Endothelial cell of umbilical vein (primary cell): ENCODE results near the gene PAAF1. TPM values are rescaled to one million over a fixed set of nuclear protein-coding genes. Genes with fewer than 3 reads are reported as not detected.

ENCODE experiments used
- BruUV-seq: library from RNA; stranded (reverse); fragments of 400-500 nt; replicated peaks from 2 replicates; lab custom pipeline; 2021; lab: Mats Ljungman, UMichigan
- CTCF ChIA-PET: fragments of 300-600, 350-600 bp; sonication (Branson Sonifier 250); formaldehyde crosslinking; loops from one replicate; lab custom pipeline; 2021; ENCODE audit warnings: antibody characterized with exemption, inconsistent platforms; lab: Charles Lee
- POLR2A ChIA-PET: fragments of 300-600, 350-600 bp; sonication (Branson Sonifier 250); formaldehyde crosslinking; loops from one replicate; lab custom pipeline; 2021; ENCODE audit warnings: antibody characterized with exemption, inconsistent platforms; lab: Charles Lee
- DNase-seq: peaks from one replicate; pipeline ENCODE4 v3.0.0-alpha.2; 2011; ENCODE audit warnings: low read depth, low spot score
- FAIRE-seq: peaks from 2 replicates; lab custom pipeline; 2011; peaks lifted over from hg19 to GRCh38; lab: Jason Lieb, UNC
- H2AFZ ChIP-seq: 2 replicates; pipeline ENCODE4 v1.6.0; 2012; ENCODE audit warnings: low read depth, low read length, control low read depth, inconsistent platforms
- H3K27ac ChIP-seq: 2 replicates; pipeline ENCODE4 v1.5.1; 2011; ENCODE audit warnings: low read depth, mild to moderate bottlenecking, control low read depth, low read length, moderate library complexity; ENCODE audit not compliant: insufficient read depth
- H3K27me3 ChIP-seq, 2 experiments: 2 replicates each; pipeline versions ENCODE4 v1.6.0 to v1.6.1; 2011; ENCODE audit warnings: low read length in 2 of 2, mixed read lengths in 1 of 2; ENCODE audit not compliant: control insufficient read depth in 2 of 2, insufficient read depth in 2 of 2
- H3K36me3 ChIP-seq, 2 experiments: 2 replicates in 1 of 2; 3 replicates in 1 of 2; pipeline ENCODE4 v1.5.1; 2011; ENCODE audit warnings: low read length in 2 of 2, mild to moderate bottlenecking in 1 of 2, moderate library complexity in 1 of 2; ENCODE audit not compliant: control insufficient read depth in 2 of 2, insufficient read depth in 2 of 2; ENCODE audit errors: extremely low read depth in 1 of 2
- H3K4me1 ChIP-seq: 3 replicates; pipeline ENCODE4 v1.5.1; 2011; ENCODE audit warnings: mild to moderate bottlenecking, low read length; ENCODE audit not compliant: control insufficient read depth, insufficient read depth; ENCODE audit errors: extremely low read depth
- H3K4me2 ChIP-seq: 2 replicates; pipeline ENCODE4 v1.6.1; 2011; ENCODE audit warnings: low read length, control low read depth, mixed read lengths; ENCODE audit not compliant: insufficient read depth
- H3K4me3 ChIP-seq, 3 experiments: fragments of 200-600 bp in 1 of 3; sonication (generic), shearing (Covaris generic) in 1 of 3; replicated peaks in 1 of 3; 2 replicates each; pipeline ENCODE4 v1.5.1; 2011 to 2016; ENCODE audit warnings: control low read depth in 3 of 3, low read length in 3 of 3, mild to moderate bottlenecking in 2 of 3, inconsistent platforms in 1 of 3, low read depth in 1 of 3, moderate library complexity in 1 of 3; ENCODE audit not compliant: insufficient read depth in 1 of 3
- H3K79me2 ChIP-seq: 2 replicates; pipeline ENCODE4 v1.6.0; 2012; ENCODE audit warnings: low read length, inconsistent platforms; ENCODE audit not compliant: control insufficient read depth, insufficient read depth
- H3K9ac ChIP-seq: replicated peaks from 2 replicates; pipeline ENCODE3; 2011; ENCODE audit warnings: low read length, control low read depth; ENCODE audit not compliant: insufficient read depth; ENCODE audit errors: extremely low read depth
- H3K9me1 ChIP-seq: replicated peaks from 3 replicates; pipeline ENCODE4 v1.6.0; 2011; ENCODE audit warnings: mild to moderate bottlenecking, low read length; ENCODE audit not compliant: control insufficient read depth, insufficient read depth; ENCODE audit errors: extremely low read depth
- H3K9me3 ChIP-seq: replicated peaks from 2 replicates; pipeline ENCODE4 v1.5.1; 2012; ENCODE audit warnings: low read length, inconsistent platforms; ENCODE audit not compliant: control insufficient read depth, insufficient read depth
- H4K20me1 ChIP-seq: replicated peaks from 2 replicates; pipeline ENCODE3; 2011; ENCODE audit warnings: mild to moderate bottlenecking, low read length; ENCODE audit not compliant: control insufficient read depth, insufficient read depth; ENCODE audit errors: extremely low read depth
- EZH2 ChIP-seq: IDR thresholded peaks from 2 replicates; pipeline ENCODE4 v1.6.1; 2012; ENCODE audit warnings: borderline replicate concordance, low read depth, mild to moderate bottlenecking, moderate library complexity, low read length, inconsistent platforms; ENCODE audit not compliant: severe bottlenecking
- FOS ChIP-seq: IDR thresholded peaks from 2 replicates; pipeline ENCODE4 v1.6.1; 2011; ENCODE audit warnings: mild to moderate bottlenecking, low read length, moderate library complexity, borderline replicate concordance; ENCODE audit not compliant: insufficient read depth
- GATA2 ChIP-seq: IDR thresholded peaks from 2 replicates; pipeline ENCODE4 v1.7.0; 2011; ENCODE audit warnings: low read depth, mild to moderate bottlenecking, moderate library complexity, mixed read lengths, low read length; ENCODE audit not compliant: insufficient read length, insufficient read depth
- JUN ChIP-seq: IDR thresholded peaks from 2 replicates; pipeline ENCODE4 v1.6.1; 2011; ENCODE audit warnings: borderline replicate concordance, low read depth; ENCODE audit not compliant: insufficient read length, insufficient read depth
- MYC ChIP-seq: IDR thresholded peaks from one replicate; pipeline ENCODE4 v1.6.1; 2011; ENCODE audit warnings: mild to moderate bottlenecking, low read depth, low read length
- POLR2A ChIP-seq: IDR thresholded peaks from 2 replicates; pipeline ENCODE4 v1.6.1; 2012; ENCODE audit warnings: low read depth, mild to moderate bottlenecking, control low read depth, low read length
- POLR2AphosphoS5 ChIP-seq: IDR thresholded peaks from 2 replicates; pipeline ENCODE4 v1.6.1; 2012; ENCODE audit warnings: low read depth, mild to moderate bottlenecking, control low read depth, low read length, moderate library complexity; ENCODE audit not compliant: insufficient read depth
- dilution Hi-C: fragments of 300-500 bp; cut with MboI; formaldehyde crosslinking; loops from one replicate; pipeline ENCODE4 v1.15.0; 2019; ENCODE audit warnings: low sequenced_read_pairs; ENCODE audit not compliant: extremely low pct_ligation_motif_present
- intact Hi-C: fragments of 100-400 bp; cut with micrococcal nuclease; formaldehyde crosslinking; loops from one replicate; pipeline ENCODE4 v1.10.0; 2022
- polyA plus RNA-seq, 4 experiments: library from polyadenylated mRNA; depleted of rRNA in 3 of 4; stranded (reverse) in 3 of 4; unstranded in 1 of 4; fragments of >200 nt; gene quantifications; 2 replicates each; pipeline versions ENCODE4 v1.2.1 to v1.2.3, GENCODE V29; 2011 to 2012; ENCODE audit warnings: missing spikeins in 1 of 4
- total RNA-seq: library from RNA; stranded (reverse); gene quantifications from 2 replicates; pipeline ENCODE4 v1.2.3, GENCODE V29; 2021
- TF ChIP-seq, protein P1 (sequence below): IDR thresholded peaks from 2 replicates; pipeline ENCODE4 v1.6.1; 2011; ENCODE audit not compliant: insufficient read depth, insufficient read length
- TF ChIP-seq, protein P2 (sequence below), 2 donors: IDR thresholded peaks; 1 replicate in 1 of 2; 2 replicates in 1 of 2; pipeline ENCODE4 v1.5.1; 2011; ENCODE audit warnings: low read length in 2 of 2, mild to moderate bottlenecking in 2 of 2, moderate library complexity in 2 of 2, control low read depth in 1 of 2, inconsistent platforms in 1 of 2, low read depth in 1 of 2; ENCODE audit not compliant: insufficient read depth in 1 of 2; ENCODE audit errors: extremely low read depth in 1 of 2

Gene PAAF1
- total and polyA plus RNA-seq, 2 donors (not counting 3 experiments of a cell fraction or from before 2014, with no cell fraction given): 9.8 to 16.1 TPM

DNA sequence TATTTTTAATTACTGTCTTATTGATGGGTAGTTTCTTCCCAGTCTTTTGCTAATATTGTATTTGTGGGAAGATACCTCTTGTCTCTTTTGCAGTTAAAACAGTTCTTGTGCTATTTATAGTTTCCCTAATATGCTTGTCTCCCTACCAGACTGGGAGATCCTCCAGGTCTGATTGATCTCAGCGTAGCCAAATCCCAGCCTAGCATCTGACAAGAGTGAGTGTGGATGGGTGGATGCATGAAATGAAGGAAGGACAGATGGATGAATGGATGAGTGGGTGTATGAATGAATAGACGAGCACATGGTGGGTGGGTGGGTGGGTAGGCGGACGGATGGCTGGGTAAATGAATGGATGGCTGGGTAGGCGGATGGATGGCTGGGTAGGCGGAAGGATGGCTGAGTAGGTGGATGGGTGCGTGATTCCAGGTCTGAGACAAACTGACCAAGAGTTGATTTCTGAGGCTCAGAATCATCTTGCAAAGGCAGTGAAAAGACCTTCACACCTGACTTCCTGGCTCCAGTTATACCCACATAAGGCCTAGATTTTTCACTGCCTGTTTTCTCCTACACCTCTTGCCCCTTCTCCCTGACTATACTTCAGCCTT lies 85.4 kb downstream of the PAAF1 start:
- H3K4me1 ChIP-seq: no peaks in the 10 kb centered on the region
- no peak for FAIRE-seq
- dilution Hi-C loops: no loop called here

More for the DNA sequence above, 85.4 kb downstream of the PAAF1 start:
- TF ChIP-seq, protein P1, sequence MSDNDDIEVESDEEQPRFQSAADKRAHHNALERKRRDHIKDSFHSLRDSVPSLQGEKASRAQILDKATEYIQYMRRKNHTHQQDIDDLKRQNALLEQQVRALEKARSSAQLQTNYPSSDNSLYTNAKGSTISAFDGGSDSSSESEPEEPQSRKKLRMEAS: no peak
- TF ChIP-seq EZH2 (no peak), FOS (no peak), JUN (no peak), POLR2AphosphoS5 (no peak), GATA2 (no peak), MYC (no peak), POLR2A (no peak)
- TF ChIP-seq, protein P2, sequence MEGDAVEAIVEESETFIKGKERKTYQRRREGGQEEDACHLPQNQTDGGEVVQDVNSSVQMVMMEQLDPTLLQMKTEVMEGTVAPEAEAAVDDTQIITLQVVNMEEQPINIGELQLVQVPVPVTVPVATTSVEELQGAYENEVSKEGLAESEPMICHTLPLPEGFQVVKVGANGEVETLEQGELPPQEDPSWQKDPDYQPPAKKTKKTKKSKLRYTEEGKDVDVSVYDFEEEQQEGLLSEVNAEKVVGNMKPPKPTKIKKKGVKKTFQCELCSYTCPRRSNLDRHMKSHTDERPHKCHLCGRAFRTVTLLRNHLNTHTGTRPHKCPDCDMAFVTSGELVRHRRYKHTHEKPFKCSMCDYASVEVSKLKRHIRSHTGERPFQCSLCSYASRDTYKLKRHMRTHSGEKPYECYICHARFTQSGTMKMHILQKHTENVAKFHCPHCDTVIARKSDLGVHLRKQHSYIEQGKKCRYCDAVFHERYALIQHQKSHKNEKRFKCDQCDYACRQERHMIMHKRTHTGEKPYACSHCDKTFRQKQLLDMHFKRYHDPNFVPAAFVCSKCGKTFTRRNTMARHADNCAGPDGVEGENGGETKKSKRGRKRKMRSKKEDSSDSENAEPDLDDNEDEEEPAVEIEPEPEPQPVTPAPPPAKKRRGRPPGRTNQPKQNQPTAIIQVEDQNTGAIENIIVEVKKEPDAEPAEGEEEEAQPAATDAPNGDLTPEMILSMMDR (IDR thresholded peaks at IDR 0.05; ENCODE audit: extremely low read depth in 1 of 2, insufficient read depth in 1 of 2, low read depth in 1 of 2, low read length in 2 of 2): no peak
- no peaks in the 10 kb centered on the region for H3K36me3 ChIP-seq
- POLR2A ChIA-PET: no interaction called here
- H3K9ac ChIP-seq: no peak overlapping the region
- no peak overlapping the region for H2AFZ ChIP-seq
- H3K79me2 ChIP-seq: no peaks in the 10 kb centered on the region
- no peak overlapping the region for H3K4me2 ChIP-seq
- no peak overlapping the region for H3K4me3 ChIP-seq
- DNase-seq: no peak
- peaks cover 0 to 2% of the 10 kb centered on the region in 2 experiments for H3K27me3 ChIP-seq
- no peaks in the 10 kb centered on the region for H3K9me3 ChIP-seq
- H3K27ac ChIP-seq: no peak overlapping the region
- H4K20me1 ChIP-seq: no peaks in the 10 kb centered on the region
- CTCF ChIA-PET: interaction anchor here (0.8 to 3.2 kb wide), 4 partner anchors 31 to 491 kb away, joined by 3 to 30 read pairs (median 11); no protein-coding TSS in a partner anchor
- intact Hi-C loops: loop anchor here (5.0 to 10.0 kb wide), 3 partner anchors 133 to 610 kb away; no protein-coding TSS in a partner anchor
- no peaks in the 10 kb centered on the region for H3K9me1 ChIP-seq
- BruUV-seq: no TSS peak
